AG04450 (cell line): ENCODE data around the gene ABTB2. TPM values are rescaled to one million over a fixed set of nuclear protein-coding genes. Genes with fewer than 3 reads are reported as not detected.
A peak's percentile ranks its signal among the peaks of the same experiment; 100 is the strongest.

Experiments used
- CTCF ChIA-PET: fragments of 300-600, 350-600 bp; formaldehyde crosslinking; extraction: SDS; loops from one replicate; lab custom pipeline; 2022; ENCODE audit warnings: antibody characterized with exemption, inconsistent platforms; lab: Charles Lee
- POLR2A ChIA-PET: fragments of 350-600 bp; formaldehyde crosslinking; extraction: SDS; loops from one replicate; lab custom pipeline; 2021; ENCODE audit warnings: antibody characterized with exemption, inconsistent platforms; lab: Yijun Ruan, JAX
- DNase-seq: peaks from one replicate; pipeline ENCODE4 v3.0.0-alpha.2; 2011; ENCODE audit warnings: low read depth, low spot score
- H3K27ac ChIP-seq: one replicate; pipeline ENCODE4 v1.5.1; 2012; ENCODE audit warnings: low read depth, low read length, control low read depth
- H3K27me3 ChIP-seq: one replicate; pipeline ENCODE4 v1.6.0; 2012; ENCODE audit warnings: low read length; ENCODE audit not compliant: control insufficient read depth, insufficient read depth
- H3K4me3 ChIP-seq: 2 replicates; pipeline ENCODE4 v1.5.1; 2011; ENCODE audit warnings: mild to moderate bottlenecking, low read depth, low read length, control low read depth
- H3K9me3 ChIP-seq: 2 replicates; pipeline ENCODE4 v1.5.1; 2012; ENCODE audit warnings: low read length; ENCODE audit not compliant: control insufficient read depth, insufficient read depth
- polyA plus RNA-seq: library from polyadenylated mRNA; depleted of rRNA; stranded (reverse); fragments of >200 nt; gene quantifications from 2 replicates; pipeline ENCODE4 v1.2.3, GENCODE V29; 2011
- TF ChIP-seq, protein P1 (sequence below): IDR thresholded peaks from 2 replicates; pipeline ENCODE4 v1.5.1; 2011; ENCODE audit warnings: low read depth, low read length, control low read depth, inconsistent platforms

ABTB2 gene
- polyA plus RNA-seq, 1 experiment: 0.43 TPM

DNA sequence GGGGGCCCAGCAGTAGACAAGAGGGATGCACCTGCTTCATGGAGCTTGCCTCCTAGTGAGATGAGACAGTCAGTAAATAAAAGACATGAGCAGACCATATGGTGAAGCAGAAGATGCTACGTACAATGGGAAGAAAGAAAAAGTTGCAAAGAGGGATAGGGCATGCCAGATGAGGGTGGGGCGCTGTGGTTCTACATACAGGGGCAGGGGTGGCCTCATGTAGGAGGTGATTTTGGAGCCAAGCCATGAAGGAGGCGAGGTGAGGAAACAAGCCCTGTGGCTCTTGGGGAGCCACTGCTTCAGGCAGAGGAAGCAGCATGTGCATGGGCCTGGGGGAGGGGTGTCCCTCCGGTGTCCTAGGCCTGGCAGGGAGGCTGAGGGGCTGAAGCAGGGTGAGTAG, 237.2 kb downstream of the ABTB2 start:
- Histone ChIP-seq H3K9me3 (no peaks in the 10 kb centered on the region), H3K27ac (no peak overlapping the region), H3K27me3 (no peaks in the 10 kb centered on the region), H3K4me3 (no peak overlapping the region)
- no peak for DNase-seq
- ChIA-PET POLR2A (no interaction called here), CTCF (no interaction called here)
- TF ChIP-seq, protein P1, sequence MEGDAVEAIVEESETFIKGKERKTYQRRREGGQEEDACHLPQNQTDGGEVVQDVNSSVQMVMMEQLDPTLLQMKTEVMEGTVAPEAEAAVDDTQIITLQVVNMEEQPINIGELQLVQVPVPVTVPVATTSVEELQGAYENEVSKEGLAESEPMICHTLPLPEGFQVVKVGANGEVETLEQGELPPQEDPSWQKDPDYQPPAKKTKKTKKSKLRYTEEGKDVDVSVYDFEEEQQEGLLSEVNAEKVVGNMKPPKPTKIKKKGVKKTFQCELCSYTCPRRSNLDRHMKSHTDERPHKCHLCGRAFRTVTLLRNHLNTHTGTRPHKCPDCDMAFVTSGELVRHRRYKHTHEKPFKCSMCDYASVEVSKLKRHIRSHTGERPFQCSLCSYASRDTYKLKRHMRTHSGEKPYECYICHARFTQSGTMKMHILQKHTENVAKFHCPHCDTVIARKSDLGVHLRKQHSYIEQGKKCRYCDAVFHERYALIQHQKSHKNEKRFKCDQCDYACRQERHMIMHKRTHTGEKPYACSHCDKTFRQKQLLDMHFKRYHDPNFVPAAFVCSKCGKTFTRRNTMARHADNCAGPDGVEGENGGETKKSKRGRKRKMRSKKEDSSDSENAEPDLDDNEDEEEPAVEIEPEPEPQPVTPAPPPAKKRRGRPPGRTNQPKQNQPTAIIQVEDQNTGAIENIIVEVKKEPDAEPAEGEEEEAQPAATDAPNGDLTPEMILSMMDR: no peak

DNA sequence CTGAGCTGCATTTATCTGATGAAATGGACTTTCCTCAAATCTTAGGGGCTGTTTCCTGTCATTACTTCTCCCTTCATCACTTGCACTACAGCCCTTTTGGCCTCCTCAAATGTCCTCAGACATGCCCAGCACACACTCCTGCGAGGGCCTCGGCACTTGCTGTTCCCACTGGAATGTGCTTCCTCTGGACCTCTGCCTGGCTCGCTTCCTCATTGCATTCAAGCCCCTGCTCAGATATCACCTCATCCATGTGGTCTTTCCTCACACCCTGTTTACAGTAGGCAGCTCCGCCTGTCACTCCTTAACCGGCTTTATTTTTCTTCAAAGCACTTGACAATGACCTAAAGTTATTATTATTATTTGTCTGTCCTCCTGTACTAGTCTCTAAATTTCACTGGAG, 243.3 kb downstream of the ABTB2 start:
- H3K27ac ChIP-seq: no peak overlapping the region
- no peak overlapping the region for H3K4me3 ChIP-seq
- H3K27me3 ChIP-seq: no peaks in the 10 kb centered on the region
- DNase-seq: no peak
- no peaks in the 10 kb centered on the region for H3K9me3 ChIP-seq
- TF ChIP-seq, protein P1: no peak
- ChIA-PET POLR2A (no interaction called here), CTCF (interaction anchor here (0.9 kb wide), 1 partner anchor 127 kb away, joined by 3 read pairs; no protein-coding TSS in a partner anchor)

DNA sequence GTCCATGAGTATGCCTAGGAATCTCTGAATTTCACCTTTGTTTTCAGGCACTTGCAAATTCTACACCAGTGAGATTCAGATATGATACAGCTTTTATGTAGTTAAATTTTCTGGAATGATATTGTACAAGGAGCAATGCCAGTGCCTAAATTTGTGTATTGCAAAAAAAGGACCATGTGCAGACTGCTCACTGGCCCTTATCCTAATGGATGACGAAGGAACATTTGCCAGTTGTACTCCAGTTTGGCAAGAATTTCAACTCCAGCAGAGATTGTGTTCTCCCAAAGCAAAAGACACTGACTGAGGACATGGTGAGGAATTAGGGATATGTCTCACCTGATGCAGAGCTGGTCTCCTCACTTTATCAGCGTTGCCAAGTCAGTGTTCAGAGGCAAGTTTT, 243.8 kb downstream of the ABTB2 start:
- H3K27me3 ChIP-seq: no peaks in the 10 kb centered on the region
- ChIA-PET CTCF (interaction anchor here (0.9 kb wide), 1 partner anchor 126 kb away, joined by 3 read pairs; no protein-coding TSS in a partner anchor), POLR2A (no interaction called here)
- no peaks in the 10 kb centered on the region for H3K9me3 ChIP-seq
- H3K4me3 ChIP-seq: no peak overlapping the region
- TF ChIP-seq, protein P1: no peak
- no peak for DNase-seq
- H3K27ac ChIP-seq: no peak overlapping the region

DNA sequence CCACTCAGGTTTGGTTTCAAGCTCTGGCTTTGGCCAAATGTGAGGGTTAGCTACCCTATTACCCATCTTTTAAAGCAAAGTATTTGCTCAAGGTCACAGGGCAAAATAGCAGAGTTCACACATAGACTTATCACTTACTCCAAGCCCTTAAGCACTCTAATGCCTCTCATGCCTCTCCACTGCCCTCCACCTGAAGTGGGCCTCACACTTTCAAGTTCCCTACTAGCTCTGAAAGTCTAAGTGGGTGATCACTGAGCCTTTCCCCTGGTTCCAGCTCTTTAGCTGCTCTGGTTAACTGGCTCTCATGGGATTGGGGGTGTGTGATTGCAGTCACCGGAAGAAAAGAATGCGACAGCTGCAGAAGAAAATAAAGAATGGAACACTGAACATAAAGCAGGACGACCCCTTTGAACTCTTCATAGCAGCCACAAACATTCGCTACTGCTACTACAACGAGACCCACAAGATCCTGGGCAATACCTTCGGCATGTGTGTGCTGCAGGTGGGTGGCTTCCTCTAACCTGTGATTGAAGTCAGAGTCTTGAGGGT, 246.0 kb downstream of the ABTB2 start:
- TF ChIP-seq, protein P1: no peak
- ChIA-PET CTCF (no interaction called here), POLR2A (no interaction called here)
- no peak overlapping the region for H3K4me3 ChIP-seq
- no peak overlapping the region for H3K27ac ChIP-seq
- H3K27me3 ChIP-seq: no peaks in the 10 kb centered on the region
- no peak for DNase-seq
- H3K9me3 ChIP-seq: no peaks in the 10 kb centered on the region

DNA sequence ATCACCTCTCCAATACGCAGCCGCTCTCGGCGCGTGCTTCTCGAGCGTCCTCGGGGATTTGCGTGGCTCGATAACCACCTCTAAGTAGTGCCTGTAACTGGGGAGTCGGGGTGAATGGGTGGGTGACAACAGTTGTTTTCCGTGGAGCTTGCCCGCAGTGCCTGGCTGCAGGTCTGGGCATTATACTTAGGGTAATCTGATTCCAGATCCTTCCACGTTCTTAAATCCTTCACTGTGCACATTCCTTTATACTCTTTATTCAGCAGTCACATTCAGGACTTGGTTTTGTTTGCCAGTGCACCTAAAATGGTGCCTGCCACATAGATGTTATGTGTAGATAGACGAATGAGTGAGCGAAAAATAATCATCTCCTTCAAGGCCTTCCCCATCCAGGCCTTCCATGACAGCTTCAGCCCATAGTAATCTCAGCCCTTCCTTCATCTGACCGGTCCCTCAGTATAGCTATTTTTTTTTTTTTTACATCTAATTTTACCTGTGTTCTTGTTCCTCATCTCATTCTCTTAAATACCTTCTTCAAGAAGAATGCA, 251.8 kb downstream of the ABTB2 start:
- POLR2A ChIA-PET: interaction anchor here (0.6 to 2.6 kb wide), 5 partner anchors 29 to 240 kb away, joined by 3 to 16 read pairs (median 3); partner anchors contain the start of gene CAPRIN1
- CTCF ChIA-PET: interaction anchor here (0.7 to 1.6 kb wide), 5 partner anchors 26 to 109 kb away, joined by 3 to 5 read pairs (median 3); no protein-coding TSS in a partner anchor
- DNase-seq: no peak
- peak overlapping the region; percentile 95 for H3K27ac ChIP-seq
- no peaks in the 10 kb centered on the region for H3K27me3 ChIP-seq
- no peaks in the 10 kb centered on the region; the same call in 1 of the 2 replicates for H3K9me3 ChIP-seq
- H3K4me3 ChIP-seq: peak overlapping the region; percentile 95
- TF ChIP-seq, protein P1: no peak
